ENCODE measurements around the gene MEGF9. TPM values are rescaled to one million over a fixed set of nuclear protein-coding genes. Genes with fewer than 3 reads are reported as not detected.

Gene MEGF9
- total RNA-seq, 2 donors from 2014 or later, result 18.4 to 19.9 TPM

- no peak for DNase-seq (ENCODE audit: low spot score)
- intact Hi-C loops (cut with DNase I), result no loop called here
Observed at GRCh38 chr9:120735415-120736126, 21.3 kb upstream of the MEGF9 start.

GRCh38 chr9:120734607-120735410, 20.5 kb upstream of the MEGF9 start:
- DNase-seq (ENCODE audit: low spot score), result no peak
- intact Hi-C loops (cut with DNase I), result no loop called here

GRCh38 chr9:120733190-120733589, 18.9 kb upstream of the MEGF9 start:
- peak; percentile 86 for DNase-seq (ENCODE audit: low spot score)
- intact Hi-C loops (cut with DNase I), result no loop called here

GRCh38 chr9:120730654-120731514, 16.6 kb upstream of the MEGF9 start:
- intact Hi-C loops (cut with DNase I), result no loop called here
- no peak for DNase-seq (ENCODE audit: low spot score)

GRCh38 chr9:120729791-120730241, 15.5 kb upstream of the MEGF9 start:
- intact Hi-C loops (cut with DNase I), result loop anchor here in 1 of 2 donors (5.0 kb wide), 1 partner anchor 1347 kb away; no protein-coding TSS in a partner anchor

GRCh38 chr9:120726484-120726883, 12.2 kb upstream of the MEGF9 start:
- intact Hi-C loops (cut with DNase I), result loop anchor here in 1 of 2 donors (5.0 kb wide), 1 partner anchor 1351 kb away; no protein-coding TSS in a partner anchor
- no peak for DNase-seq (ENCODE audit: low spot score)

More at GRCh38 chr9:120729791-120730241, 15.5 kb upstream of the MEGF9 start:
- no peak for DNase-seq (ENCODE audit: low spot score)

- intact Hi-C loops (cut with DNase I), result loop anchor here in 1 of 2 donors (5.0 kb wide), 1 partner anchor 1351 kb away; no protein-coding TSS in a partner anchor
- DNase-seq (ENCODE audit: low spot score), result no peak
Observed at GRCh38 chr9:120725907-120726306, 11.6 kb upstream of the MEGF9 start.

- intact Hi-C loops (cut with DNase I), result loop anchor here in 1 of 2 donors (5.0 kb wide), 1 partner anchor 1352 kb away; no protein-coding TSS in a partner anchor
- DNase-seq (ENCODE audit: low spot score), result no peak
Observed at GRCh38 chr9:120724757-120725400, 10.6 kb upstream of the MEGF9 start.

GRCh38 chr9:120723565-120723964, 9.3 kb upstream of the MEGF9 start:
- intact Hi-C loops (cut with DNase I), result no loop called here
- no peak for DNase-seq (ENCODE audit: low spot score)

GRCh38 chr9:120720404-120720803, 6.1 kb upstream of the MEGF9 start:
- intact Hi-C loops (cut with DNase I), result no loop called here
- DNase-seq (ENCODE audit: low spot score), result no peak

GRCh38 chr9:120718316-120718715, 4.0 kb upstream of the MEGF9 start:
- DNase-seq (ENCODE audit: low spot score), result no peak
- intact Hi-C loops (cut with DNase I), result no loop called here

- DNase-seq (ENCODE audit: low spot score), result no peak
- intact Hi-C loops (cut with DNase I), result no loop called here
Observed at GRCh38 chr9:120717176-120717575, 2.9 kb upstream of the MEGF9 start.

GRCh38 chr9:120716483-120716882, 2.2 kb upstream of the MEGF9 start:
- intact Hi-C loops (cut with DNase I), result no loop called here
- DNase-seq (ENCODE audit: low spot score), result no peak

- intact Hi-C loops (cut with DNase I), result no loop called here
Observed at GRCh38 chr9:120715389-120715924, 1.2 kb upstream of the MEGF9 start.

GRCh38 chr9:120714846-120715388, 647 bp upstream of the MEGF9 start:
- intact Hi-C loops (cut with DNase I), result no loop called here
- no peak for DNase-seq (ENCODE audit: low spot score)

More at GRCh38 chr9:120715389-120715924, 1.2 kb upstream of the MEGF9 start:
- peak; percentile 91 for DNase-seq (ENCODE audit: low spot score)

- DNase-seq (ENCODE audit: low spot score), result no peak
- intact Hi-C loops (cut with DNase I), result no loop called here
Observed at GRCh38 chr9:120713257-120714087, 798 bp downstream of the MEGF9 start.

GRCh38 chr9:120712539-120713031, 1.7 kb downstream of the MEGF9 start:
- intact Hi-C loops (cut with DNase I), result no loop called here
- DNase-seq (ENCODE audit: low spot score), result no peak
